NCI-H128 (cell line): ENCODE measurements around the gene DNM2.
"Not testable (repeated sequence)": the region's sequence is repeated elsewhere in the genome, so short reads cannot be mapped to it uniquely, and the experiment has no call there.

Source experiments
- DNase-seq: peaks from one replicate; lab custom pipeline; 2025; ENCODE audit not compliant: unreplicated experiment; lab: John Stamatoyannopoulos, UW

DNM2 gene

GRCh38 chr19:10831987-10832938 is 114.4 kb downstream of the DNM2 start:
- no peak for DNase-seq

DNA sequence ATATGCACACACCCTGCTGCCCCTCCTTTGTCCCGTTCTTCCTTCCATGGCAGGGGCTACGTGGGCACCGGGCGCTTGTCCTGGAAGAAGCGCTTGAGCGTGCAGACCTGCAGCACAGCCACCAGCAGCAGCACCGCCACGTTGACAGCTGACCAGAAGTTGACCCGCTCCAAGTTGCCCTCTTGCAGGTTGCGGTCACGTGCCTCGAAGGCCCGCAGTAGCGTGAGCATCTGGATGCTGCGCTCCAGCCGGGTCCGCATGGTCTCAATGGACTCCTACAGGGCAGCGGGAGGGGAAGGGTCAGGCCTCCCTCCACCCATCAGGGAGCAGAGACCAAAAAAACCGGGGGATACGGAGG is 115.0 kb downstream of the DNM2 start:
- DNase-seq = no peak

- no peak for DNase-seq
Measured at GRCh38 chr19:10835089-10835753, 117.3 kb downstream of the DNM2 start.

DNA sequence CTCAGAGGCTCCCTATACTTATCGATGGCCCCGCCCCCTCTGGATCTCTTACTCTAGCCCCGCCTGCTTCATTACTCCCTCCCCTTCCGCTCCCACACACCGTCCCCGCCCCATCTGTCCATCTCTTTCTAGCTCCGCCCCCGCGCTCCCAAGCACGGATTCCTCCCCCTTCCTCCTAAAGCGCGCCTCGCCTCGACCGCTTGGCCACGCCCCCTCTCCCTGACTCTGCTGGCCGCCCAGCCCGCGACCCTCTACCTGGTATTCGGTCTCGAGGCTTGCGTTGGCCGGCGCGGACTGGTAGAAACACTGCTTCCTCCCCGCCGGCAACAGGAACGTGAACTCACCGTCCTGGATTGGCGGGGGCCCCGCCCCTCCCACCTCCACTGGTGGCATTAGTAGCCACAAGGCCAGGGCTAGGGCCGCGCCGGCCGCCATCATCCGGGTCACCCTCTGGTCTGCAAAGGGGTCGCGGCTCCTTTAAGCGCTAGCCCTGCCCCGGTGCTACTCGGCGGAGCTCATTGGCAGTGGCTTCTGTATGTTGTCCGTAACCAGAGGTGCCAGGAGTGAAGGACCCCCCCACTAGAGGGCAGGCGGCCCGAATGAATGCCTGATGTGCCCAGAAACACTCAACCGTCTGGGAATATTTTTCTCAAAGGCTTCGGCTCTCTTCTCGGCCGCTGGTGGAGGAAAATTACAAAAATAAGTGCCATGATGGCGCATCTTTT is 118.0 kb downstream of the DNM2 start, which contains the start of gene TMED1:
TMED1 (minus strand) TSS at position 459 of the 725 bp plus-strand sequence; CDS start at position 438, 21 bp downstream.
- DNase-seq = peak; percentile 99

GRCh38 chr19:10836479-10837330 is 118.8 kb downstream of the DNM2 start:
- peak; percentile 84 for DNase-seq

DNA sequence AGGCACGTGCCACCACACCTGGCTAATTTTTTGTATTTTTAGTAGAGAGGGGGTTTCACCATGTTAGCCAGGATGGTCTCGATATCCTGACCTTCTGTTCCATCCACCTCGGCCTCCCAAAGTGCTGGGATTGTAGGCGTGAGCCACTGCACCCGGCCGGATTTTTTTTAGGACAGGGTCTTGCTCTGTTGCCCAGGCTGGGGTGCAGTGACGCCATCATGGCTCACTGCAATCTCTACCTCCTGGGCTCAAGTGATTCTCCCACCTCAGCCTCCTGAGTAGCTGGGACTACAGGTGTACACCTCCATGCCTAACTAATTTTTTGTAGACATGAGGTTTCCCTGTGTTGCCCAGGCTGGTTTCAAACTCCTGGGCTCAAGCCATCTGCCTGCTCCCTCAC is 119.8 kb downstream of the DNM2 start:
- not testable (repeated sequence) for DNase-seq

DNA sequence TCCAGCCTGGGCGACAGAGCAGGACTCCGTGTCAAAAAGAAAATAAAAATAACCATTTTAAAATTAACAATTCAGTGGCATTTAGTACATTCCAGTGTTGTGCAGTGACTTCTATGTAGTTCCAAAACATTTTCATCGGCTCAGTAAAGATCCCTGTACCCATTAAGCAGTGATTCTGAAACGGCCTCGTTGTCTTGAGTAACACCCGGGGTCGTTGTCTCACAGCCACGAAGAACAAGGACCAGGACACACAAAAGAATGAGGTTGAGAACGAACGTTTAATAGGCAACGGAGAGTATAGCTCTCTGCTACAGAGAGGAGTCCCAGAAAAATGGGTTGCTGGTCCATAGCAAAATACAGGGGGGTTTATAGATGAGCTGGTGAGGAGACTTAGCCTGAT is 120.5 kb downstream of the DNM2 start:
- DNase-seq = no peak

DNA sequence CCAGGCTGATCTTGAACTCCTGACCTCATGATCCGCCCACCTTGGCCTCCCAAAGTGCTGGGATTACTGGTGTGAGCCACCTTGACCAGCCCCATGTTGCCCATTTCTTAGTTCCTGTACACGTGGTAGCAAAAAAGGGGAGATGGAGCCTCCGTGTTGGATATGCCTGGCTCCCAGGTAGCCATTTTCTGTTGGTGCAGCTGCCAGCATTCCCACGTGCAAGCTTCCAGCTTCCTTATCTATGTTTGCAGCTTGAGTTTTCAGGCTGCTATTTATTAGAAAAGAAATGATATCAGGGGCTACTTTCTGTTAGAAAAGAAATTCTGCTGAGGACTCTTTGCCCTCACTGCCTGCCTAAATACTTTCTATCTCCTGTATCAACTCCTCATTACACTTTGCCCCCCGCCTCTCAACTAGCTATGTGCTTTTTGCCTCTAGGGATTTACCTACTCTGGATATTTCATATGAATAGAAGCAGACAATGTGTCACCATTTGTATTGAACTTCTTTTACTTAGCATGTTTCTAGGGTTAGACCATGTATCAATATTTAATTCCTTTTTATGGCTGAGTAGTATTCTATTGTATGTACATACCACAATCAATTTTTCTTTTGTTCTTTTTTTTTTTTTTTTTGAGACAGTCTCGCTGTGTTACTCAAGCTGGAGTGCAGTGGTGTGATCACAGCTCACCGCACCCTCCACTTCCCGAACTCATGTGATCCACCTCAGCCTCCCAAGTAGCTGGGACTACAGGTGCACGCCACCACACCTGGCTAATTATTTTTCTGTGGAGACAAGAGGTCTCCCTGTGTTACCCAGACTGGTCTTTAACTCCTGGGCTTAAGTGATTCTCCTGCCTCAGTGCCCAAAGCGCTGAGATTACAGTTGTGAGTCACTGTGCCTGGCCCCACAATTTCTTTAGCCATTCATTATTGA is 121.5 kb downstream of the DNM2 start:
- no peak for DNase-seq

GRCh38 chr19:10842788-10843187 is 124.9 kb downstream of the DNM2 start:
- no peak for DNase-seq

GRCh38 chr19:10846500-10847202 is 128.8 kb downstream of the DNM2 start:
- DNase-seq = no peak

- no peak for DNase-seq
Measured at GRCh38 chr19:10848230-10848856, 130.5 kb downstream of the DNM2 start, which contains the start of gene C19orf38. TSS of gene C19orf38 (plus strand) at chr19:10848415. CDS start at chr19:10848509, 94 bp downstream.

GRCh38 chr19:10850631-10851030 is 132.8 kb downstream of the DNM2 start:
- no peak for DNase-seq

- DNase-seq = no peak
Measured at GRCh38 chr19:10852098-10852800, 134.4 kb downstream of the DNM2 start.

- DNase-seq = no peak
Measured at GRCh38 chr19:10852941-10853340, 135.1 kb downstream of the DNM2 start.

DNA sequence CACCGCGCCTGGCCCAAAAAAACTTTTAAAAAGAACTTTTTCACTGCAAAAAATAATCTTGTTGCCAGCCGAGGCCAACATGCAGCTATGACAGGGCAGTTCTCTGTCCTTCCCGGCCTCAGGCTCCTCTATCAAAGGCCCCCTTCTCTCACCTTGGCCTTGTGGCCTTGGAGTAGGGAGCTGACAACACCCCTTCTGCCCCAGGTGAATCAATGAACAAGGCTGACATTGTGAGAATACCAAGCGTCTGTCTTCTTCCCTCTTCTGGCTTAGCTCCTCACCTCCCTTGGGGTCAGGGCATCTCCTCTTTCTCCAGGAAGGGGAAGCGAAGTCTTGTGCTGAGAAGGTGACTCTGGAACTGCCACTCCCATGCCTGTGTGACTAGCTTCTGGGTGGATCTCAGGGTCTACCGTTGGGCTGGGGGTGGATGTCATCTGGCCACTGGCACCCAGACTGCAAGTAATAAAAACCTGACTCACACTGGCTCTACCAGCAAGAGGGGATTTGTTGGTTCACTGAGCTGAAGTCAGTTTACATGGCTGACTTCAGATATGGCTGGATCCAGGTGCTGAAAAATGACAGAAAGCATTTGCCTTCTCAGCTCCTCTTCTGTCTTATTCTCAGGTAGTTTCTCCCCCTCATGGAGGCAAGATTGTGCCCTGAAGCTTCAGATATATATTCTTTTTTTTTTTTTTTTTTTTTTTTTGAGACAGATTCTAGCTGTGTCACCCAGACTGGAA is 136.6 kb downstream of the DNM2 start:
- DNase-seq = no peak

- DNase-seq = no peak
Measured at GRCh38 chr19:10855879-10856522, 138.1 kb downstream of the DNM2 start.
